GM23338 (cell line): ENCODE data around the gene NFIA. TPM values are rescaled to one million over a fixed set of nuclear protein-coding genes. Genes with fewer than 3 reads are reported as not detected.

Experiments used
- ATAC-seq: fragments of 200-7000 bp; cut with Tn5 transposase; 3 replicates; pipeline ENCODE4 v1.9.1; 2020
- DNase-seq: peaks from one replicate; pipeline ENCODE4 v3.0.0-alpha.2; 2015; ENCODE audit warnings: low spot score
- H2AFZ ChIP-seq: fragments of 200-600 bp; sonication (generic); 2 replicates; pipeline ENCODE4 v1.8.0; 2016; ENCODE audit warnings: antibody characterized with exemption, mild to moderate bottlenecking, moderate library complexity
- H3F3A ChIP-seq: fragments of 200-600 bp; sonication (generic); replicated peaks from 2 replicates; pipeline ENCODE4 v1.8.0; 2017; ENCODE audit warnings: antibody characterized with exemption, mixed run types, low read depth
- H3K27ac ChIP-seq: fragments of 200-600 bp; sonication (generic); 2 replicates; pipeline ENCODE4 v1.6.1; 2016; ENCODE audit warnings: low read depth
- H3K27me3 ChIP-seq: fragments of 200-600 bp; sonication (generic); 2 replicates; pipeline ENCODE4 v1.8.0; 2016; ENCODE audit warnings: mild to moderate bottlenecking, mixed run types, moderate library complexity; ENCODE audit not compliant: insufficient read depth
- H3K36me3 ChIP-seq: fragments of 200-600 bp; sonication (generic); 2 replicates; pipeline ENCODE4 v1.8.0; 2016; ENCODE audit warnings: mild to moderate bottlenecking; ENCODE audit not compliant: insufficient read depth
- H3K4me1 ChIP-seq: fragments of 200-600 bp; sonication (generic); 2 replicates; pipeline ENCODE4 v1.8.0; 2016; ENCODE audit warnings: mild to moderate bottlenecking, moderate library complexity; ENCODE audit not compliant: insufficient read depth
- H3K4me2 ChIP-seq: fragments of 200-600 bp; sonication (generic); 2 replicates; pipeline ENCODE4 v1.7.1; 2017; ENCODE audit warnings: mixed run types
- H3K4me3 ChIP-seq: fragments of 200-600 bp; sonication (generic); 2 replicates; pipeline ENCODE4 v1.6.1; 2016; ENCODE audit warnings: mixed run types
- H3K79me2 ChIP-seq: fragments of 200-600 bp; sonication (generic); replicated peaks from 2 replicates; pipeline ENCODE4 v1.8.0; 2017; ENCODE audit warnings: mild to moderate bottlenecking; ENCODE audit not compliant: insufficient read depth
- H3K9me2 ChIP-seq: fragments of 200-600 bp; sonication (generic); 2 replicates; pipeline ENCODE4 v1.8.0; 2017; ENCODE audit not compliant: insufficient read depth
- H4K20me1 ChIP-seq: fragments of 200-600 bp; sonication (generic); replicated peaks from 2 replicates; pipeline ENCODE4 v1.8.0; 2017; ENCODE audit warnings: mild to moderate bottlenecking; ENCODE audit not compliant: insufficient read depth
- H3K27ac Mint-ChIP-seq: 2 replicates; pipeline ENCODE4 v1.8.0; 2020; ENCODE audit warnings: inconsistent platforms, mild to moderate bottlenecking, moderate library complexity, mixed read lengths
- H3K27me3 Mint-ChIP-seq: 3 replicates; pipeline ENCODE4 v1.8.0; 2022; ENCODE audit warnings: low read depth, mild to moderate bottlenecking, moderate library complexity, mixed read lengths, inconsistent platforms; ENCODE audit not compliant: insufficient read depth, poor library complexity
- H3K36me3 Mint-ChIP-seq: 3 replicates; pipeline ENCODE4 v1.8.0; 2021; ENCODE audit warnings: low read depth, mild to moderate bottlenecking, inconsistent platforms, moderate library complexity, mixed read lengths
- H3K4me1 Mint-ChIP-seq: 3 replicates; pipeline ENCODE4 v1.8.0; 2020; ENCODE audit warnings: mild to moderate bottlenecking, inconsistent platforms, mixed read lengths
- H3K4me3 Mint-ChIP-seq: 3 replicates; pipeline ENCODE4 v1.8.0; 2021; ENCODE audit warnings: moderate library complexity, mild to moderate bottlenecking, inconsistent platforms, mixed read lengths
- H3K9me3 Mint-ChIP-seq: 3 replicates; pipeline ENCODE4 v1.8.0; 2020; ENCODE audit warnings: moderate library complexity, mild to moderate bottlenecking, inconsistent platforms, mixed read lengths
- CREB1 ChIP-seq: fragments of 250-450 bp; sonication (Bioruptor Pico); IDR thresholded peaks from 2 replicates; pipeline ENCODE4 v1.5.0; 2020; ENCODE audit warnings: low read depth, mild to moderate bottlenecking, moderate library complexity
- EZH2 ChIP-seq: fragments of 200-600 bp; sonication (generic); IDR thresholded peaks from one replicate; pipeline ENCODE4 v1.8.0; 2017; ENCODE audit warnings: antibody characterized with exemption, mild to moderate bottlenecking, low read depth; ENCODE audit not compliant: unreplicated experiment
- EZH2phosphoT487 ChIP-seq: fragments of 200-600 bp; sonication (generic); IDR thresholded peaks from one replicate; pipeline ENCODE4 v1.8.1; 2018; ENCODE audit warnings: antibody characterized with exemption; ENCODE audit not compliant: unreplicated experiment
- JUNB ChIP-seq: IDR thresholded peaks from one replicate; pipeline ENCODE4 v1.6.1; 2016; ENCODE audit warnings: antibody characterized with exemption; ENCODE audit not compliant: unreplicated experiment
- NANOG ChIP-seq: IDR thresholded peaks from 2 replicates; pipeline ENCODE4 v1.6.1; 2016; ENCODE audit warnings: antibody characterized with exemption, borderline replicate concordance
- POLR2AphosphoS5 ChIP-seq: IDR thresholded peaks from 2 replicates; pipeline ENCODE4 v1.6.1; 2016; ENCODE audit warnings: antibody characterized with exemption, low read depth
- STAT1 ChIP-seq: IDR thresholded peaks from one replicate; pipeline ENCODE4 v1.6.1; 2016; ENCODE audit warnings: antibody characterized with exemption; ENCODE audit not compliant: unreplicated experiment
- ZNF114 ChIP-seq: fragments of 250-450 bp; sonication (Bioruptor Pico); IDR thresholded peaks from 2 replicates; pipeline ENCODE4 v1.5.0; 2020; ENCODE audit warnings: mild to moderate bottlenecking, moderate library complexity
- ZNF331 ChIP-seq: fragments of 250-450 bp; sonication (Bioruptor Pico); IDR thresholded peaks from 2 replicates; pipeline ENCODE4 v1.5.0; 2020; ENCODE audit warnings: low read depth, mild to moderate bottlenecking, moderate library complexity
- polyA plus RNA-seq: library from polyadenylated mRNA; unstranded; fragments of >200 nt; fragmentation: Nextera tagmentation; extraction: Ambion mirVana; gene quantifications from 2 replicates; pipeline ENCODE4 v1.2.1, GENCODE V29; 2016
- total RNA-seq: library from RNA; depleted of rRNA; stranded (reverse); fragments of >200 nt; shearing (Covaris generic); gene quantifications from 2 replicates; pipeline ENCODE4 v1.2.3, GENCODE V29; 2014
- TF ChIP-seq, protein P1 (sequence below): IDR thresholded peaks from one replicate; pipeline ENCODE4 v1.6.1; 2018; ENCODE audit warnings: antibody characterized with exemption; ENCODE audit not compliant: unreplicated experiment
- TF ChIP-seq, protein P2 (sequence below), 2 experiments: fragments of 200-600 bp in 1 of 2; sonication (generic) in 1 of 2; conservative IDR thresholded peaks; 2 replicates each; pipeline versions ENCODE4 v1.5.1 to v1.6.1; 2016 to 2017; ENCODE audit warnings: antibody characterized with exemption in 2 of 2, low read depth in 2 of 2, mild to moderate bottlenecking in 2 of 2, moderate library complexity in 1 of 2
- TF ChIP-seq, protein P3 (sequence below): IDR thresholded peaks from 2 replicates; pipeline ENCODE4 v1.6.1; 2016; ENCODE audit warnings: antibody characterized with exemption
- TF ChIP-seq, protein P4 (sequence below): fragments of 250-450 bp; sonication (Bioruptor Pico); IDR thresholded peaks from 2 replicates; pipeline ENCODE4 v1.5.0; 2020; ENCODE audit warnings: mild to moderate bottlenecking, moderate library complexity

Gene NFIA
- total and polyA plus RNA-seq, 2 experiments from 2014 or later = 0.97 to 2.3 TPM

DNA sequence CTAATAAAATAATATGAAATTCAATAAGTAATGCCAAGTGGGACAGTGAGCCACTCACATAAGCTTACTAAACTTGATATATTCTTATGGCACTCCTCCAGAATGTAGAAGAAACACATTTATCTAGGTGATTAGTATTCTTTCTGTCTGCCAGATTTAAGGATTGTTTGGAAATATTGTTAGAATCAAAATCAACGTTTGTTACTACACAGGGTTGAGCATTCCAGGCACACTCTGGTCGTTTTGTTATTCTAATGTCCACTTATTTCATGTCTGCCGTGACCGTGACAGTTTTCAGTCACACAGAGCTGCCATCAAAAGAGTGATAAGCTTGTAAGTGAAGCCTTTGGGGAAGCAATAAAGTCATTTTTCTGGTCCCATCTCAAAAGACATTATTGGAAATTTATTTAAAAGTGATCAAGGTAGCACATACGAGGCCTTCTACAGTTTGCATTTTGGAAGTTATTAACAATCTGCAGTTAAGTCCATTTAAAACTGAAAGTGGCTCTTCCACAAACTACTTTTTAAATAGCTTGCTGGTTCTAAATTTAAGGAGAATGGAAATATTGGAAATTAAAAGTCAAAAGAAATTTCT is 38.0 kb downstream of the NFIA start:
- H3K27ac ChIP-seq = no peak overlapping the region
- DNase-seq = no peak
- H4K20me1 ChIP-seq = no peaks in the 10 kb centered on the region
- peak overlapping the region; percentile 75 for H3K27ac Mint-ChIP-seq
- no peaks in the 10 kb centered on the region for H3K27me3 Mint-ChIP-seq
- no peak overlapping the region for H3K4me2 ChIP-seq
- no peak for ATAC-seq
- H3K4me1 Mint-ChIP-seq = peaks cover 36% of the 10 kb centered on the region
- H3K9me2 ChIP-seq = no peaks in the 10 kb centered on the region
- TF ChIP-seq, protein P1, sequence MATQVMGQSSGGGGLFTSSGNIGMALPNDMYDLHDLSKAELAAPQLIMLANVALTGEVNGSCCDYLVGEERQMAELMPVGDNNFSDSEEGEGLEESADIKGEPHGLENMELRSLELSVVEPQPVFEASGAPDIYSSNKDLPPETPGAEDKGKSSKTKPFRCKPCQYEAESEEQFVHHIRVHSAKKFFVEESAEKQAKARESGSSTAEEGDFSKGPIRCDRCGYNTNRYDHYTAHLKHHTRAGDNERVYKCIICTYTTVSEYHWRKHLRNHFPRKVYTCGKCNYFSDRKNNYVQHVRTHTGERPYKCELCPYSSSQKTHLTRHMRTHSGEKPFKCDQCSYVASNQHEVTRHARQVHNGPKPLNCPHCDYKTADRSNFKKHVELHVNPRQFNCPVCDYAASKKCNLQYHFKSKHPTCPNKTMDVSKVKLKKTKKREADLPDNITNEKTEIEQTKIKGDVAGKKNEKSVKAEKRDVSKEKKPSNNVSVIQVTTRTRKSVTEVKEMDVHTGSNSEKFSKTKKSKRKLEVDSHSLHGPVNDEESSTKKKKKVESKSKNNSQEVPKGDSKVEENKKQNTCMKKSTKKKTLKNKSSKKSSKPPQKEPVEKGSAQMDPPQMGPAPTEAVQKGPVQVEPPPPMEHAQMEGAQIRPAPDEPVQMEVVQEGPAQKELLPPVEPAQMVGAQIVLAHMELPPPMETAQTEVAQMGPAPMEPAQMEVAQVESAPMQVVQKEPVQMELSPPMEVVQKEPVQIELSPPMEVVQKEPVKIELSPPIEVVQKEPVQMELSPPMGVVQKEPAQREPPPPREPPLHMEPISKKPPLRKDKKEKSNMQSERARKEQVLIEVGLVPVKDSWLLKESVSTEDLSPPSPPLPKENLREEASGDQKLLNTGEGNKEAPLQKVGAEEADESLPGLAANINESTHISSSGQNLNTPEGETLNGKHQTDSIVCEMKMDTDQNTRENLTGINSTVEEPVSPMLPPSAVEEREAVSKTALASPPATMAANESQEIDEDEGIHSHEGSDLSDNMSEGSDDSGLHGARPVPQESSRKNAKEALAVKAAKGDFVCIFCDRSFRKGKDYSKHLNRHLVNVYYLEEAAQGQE = no peak
- TF ChIP-seq, protein P2, sequence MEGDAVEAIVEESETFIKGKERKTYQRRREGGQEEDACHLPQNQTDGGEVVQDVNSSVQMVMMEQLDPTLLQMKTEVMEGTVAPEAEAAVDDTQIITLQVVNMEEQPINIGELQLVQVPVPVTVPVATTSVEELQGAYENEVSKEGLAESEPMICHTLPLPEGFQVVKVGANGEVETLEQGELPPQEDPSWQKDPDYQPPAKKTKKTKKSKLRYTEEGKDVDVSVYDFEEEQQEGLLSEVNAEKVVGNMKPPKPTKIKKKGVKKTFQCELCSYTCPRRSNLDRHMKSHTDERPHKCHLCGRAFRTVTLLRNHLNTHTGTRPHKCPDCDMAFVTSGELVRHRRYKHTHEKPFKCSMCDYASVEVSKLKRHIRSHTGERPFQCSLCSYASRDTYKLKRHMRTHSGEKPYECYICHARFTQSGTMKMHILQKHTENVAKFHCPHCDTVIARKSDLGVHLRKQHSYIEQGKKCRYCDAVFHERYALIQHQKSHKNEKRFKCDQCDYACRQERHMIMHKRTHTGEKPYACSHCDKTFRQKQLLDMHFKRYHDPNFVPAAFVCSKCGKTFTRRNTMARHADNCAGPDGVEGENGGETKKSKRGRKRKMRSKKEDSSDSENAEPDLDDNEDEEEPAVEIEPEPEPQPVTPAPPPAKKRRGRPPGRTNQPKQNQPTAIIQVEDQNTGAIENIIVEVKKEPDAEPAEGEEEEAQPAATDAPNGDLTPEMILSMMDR (conservative IDR thresholded peaks at IDR 0.05; ENCODE audit: low read depth in 2 of 2) = no peak
- TF ChIP-seq EZH2 (no peak), CREB1 (CRISPR knock-in tag) (no peak), NANOG (no peak), ZNF114 (CRISPR knock-in tag) (no peak), JUNB (no peak), ZNF331 (CRISPR knock-in tag) (no peak), POLR2AphosphoS5 (no peak), EZH2phosphoT487 (no peak), STAT1 (no peak)
- TF ChIP-seq, protein P3, sequence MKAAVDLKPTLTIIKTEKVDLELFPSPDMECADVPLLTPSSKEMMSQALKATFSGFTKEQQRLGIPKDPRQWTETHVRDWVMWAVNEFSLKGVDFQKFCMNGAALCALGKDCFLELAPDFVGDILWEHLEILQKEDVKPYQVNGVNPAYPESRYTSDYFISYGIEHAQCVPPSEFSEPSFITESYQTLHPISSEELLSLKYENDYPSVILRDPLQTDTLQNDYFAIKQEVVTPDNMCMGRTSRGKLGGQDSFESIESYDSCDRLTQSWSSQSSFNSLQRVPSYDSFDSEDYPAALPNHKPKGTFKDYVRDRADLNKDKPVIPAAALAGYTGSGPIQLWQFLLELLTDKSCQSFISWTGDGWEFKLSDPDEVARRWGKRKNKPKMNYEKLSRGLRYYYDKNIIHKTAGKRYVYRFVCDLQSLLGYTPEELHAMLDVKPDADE = no peak
- TF ChIP-seq, protein P4, sequence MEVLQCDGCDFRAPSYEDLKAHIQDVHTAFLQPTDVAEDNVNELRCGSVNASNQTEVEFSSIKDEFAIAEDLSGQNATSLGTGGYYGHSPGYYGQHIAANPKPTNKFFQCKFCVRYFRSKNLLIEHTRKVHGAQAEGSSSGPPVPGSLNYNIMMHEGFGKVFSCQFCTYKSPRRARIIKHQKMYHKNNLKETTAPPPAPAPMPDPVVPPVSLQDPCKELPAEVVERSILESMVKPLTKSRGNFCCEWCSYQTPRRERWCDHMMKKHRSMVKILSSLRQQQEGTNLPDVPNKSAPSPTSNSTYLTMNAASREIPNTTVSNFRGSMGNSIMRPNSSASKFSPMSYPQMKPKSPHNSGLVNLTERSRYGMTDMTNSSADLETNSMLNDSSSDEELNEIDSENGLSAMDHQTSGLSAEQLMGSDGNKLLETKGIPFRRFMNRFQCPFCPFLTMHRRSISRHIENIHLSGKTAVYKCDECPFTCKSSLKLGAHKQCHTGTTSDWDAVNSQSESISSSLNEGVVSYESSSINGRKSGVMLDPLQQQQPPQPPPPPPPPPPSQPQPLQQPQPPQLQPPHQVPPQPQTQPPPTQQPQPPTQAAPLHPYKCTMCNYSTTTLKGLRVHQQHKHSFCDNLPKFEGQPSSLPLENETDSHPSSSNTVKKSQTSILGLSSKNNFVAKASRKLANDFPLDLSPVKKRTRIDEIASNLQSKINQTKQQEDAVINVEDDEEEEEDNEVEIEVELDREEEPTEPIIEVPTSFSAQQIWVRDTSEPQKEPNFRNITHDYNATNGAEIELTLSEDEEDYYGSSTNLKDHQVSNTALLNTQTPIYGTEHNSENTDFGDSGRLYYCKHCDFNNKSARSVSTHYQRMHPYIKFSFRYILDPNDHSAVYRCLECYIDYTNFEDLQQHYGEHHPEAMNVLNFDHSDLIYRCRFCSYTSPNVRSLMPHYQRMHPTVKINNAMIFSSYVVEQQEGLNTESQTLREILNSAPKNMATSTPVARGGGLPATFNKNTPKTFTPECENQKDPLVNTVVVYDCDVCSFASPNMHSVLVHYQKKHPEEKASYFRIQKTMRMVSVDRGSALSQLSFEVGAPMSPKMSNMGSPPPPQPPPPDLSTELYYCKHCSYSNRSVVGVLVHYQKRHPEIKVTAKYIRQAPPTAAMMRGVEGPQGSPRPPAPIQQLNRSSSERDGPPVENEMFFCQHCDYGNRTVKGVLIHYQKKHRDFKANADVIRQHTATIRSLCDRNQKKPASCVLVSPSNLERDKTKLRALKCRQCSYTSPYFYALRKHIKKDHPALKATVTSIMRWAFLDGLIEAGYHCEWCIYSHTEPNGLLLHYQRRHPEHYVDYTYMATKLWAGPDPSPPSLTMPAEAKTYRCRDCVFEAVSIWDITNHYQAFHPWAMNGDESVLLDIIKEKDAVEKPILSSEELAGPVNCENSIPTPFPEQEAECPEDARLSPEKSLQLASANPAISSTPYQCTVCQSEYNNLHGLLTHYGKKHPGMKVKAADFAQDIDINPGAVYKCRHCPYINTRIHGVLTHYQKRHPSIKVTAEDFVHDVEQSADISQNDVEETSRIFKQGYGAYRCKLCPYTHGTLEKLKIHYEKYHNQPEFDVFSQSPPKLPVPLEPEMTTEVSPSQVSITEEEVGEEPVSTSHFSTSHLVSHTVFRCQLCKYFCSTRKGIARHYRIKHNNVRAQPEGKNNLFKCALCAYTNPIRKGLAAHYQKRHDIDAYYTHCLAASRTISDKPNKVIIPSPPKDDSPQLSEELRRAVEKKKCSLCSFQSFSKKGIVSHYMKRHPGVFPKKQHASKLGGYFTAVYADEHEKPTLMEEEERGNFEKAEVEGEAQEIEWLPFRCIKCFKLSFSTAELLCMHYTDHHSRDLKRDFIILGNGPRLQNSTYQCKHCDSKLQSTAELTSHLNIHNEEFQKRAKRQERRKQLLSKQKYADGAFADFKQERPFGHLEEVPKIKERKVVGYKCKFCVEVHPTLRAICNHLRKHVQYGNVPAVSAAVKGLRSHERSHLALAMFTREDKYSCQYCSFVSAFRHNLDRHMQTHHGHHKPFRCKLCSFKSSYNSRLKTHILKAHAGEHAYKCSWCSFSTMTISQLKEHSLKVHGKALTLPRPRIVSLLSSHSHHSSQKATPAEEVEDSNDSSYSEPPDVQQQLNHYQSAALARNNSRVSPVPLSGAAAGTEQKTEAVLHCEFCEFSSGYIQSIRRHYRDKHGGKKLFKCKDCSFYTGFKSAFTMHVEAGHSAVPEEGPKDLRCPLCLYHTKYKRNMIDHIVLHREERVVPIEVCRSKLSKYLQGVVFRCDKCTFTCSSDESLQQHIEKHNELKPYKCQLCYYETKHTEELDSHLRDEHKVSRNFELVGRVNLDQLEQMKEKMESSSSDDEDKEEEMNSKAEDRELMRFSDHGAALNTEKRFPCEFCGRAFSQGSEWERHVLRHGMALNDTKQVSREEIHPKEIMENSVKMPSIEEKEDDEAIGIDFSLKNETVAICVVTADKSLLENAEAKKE (CRISPR knock-in tag) = no peak
- no peaks in the 10 kb centered on the region for H3K27me3 ChIP-seq
- H2AFZ ChIP-seq = no peak overlapping the region
- no peaks in the 10 kb centered on the region for H3K36me3 ChIP-seq
- no peaks in the 10 kb centered on the region for H3K79me2 ChIP-seq
- no peaks in the 10 kb centered on the region for H3K36me3 Mint-ChIP-seq
- H3K4me1 ChIP-seq = peaks cover 4% of the 10 kb centered on the region; the same call in 1 of the 2 replicates
- H3K4me3 ChIP-seq = no peak overlapping the region
- H3K9me3 Mint-ChIP-seq = no peaks in the 10 kb centered on the region
- H3K4me3 Mint-ChIP-seq = no peak overlapping the region
- no peaks in the 10 kb centered on the region for H3F3A ChIP-seq
